T-helper 1 cell treated with Interleukin-12 subunit alpha and Interleukin-12 subunit beta and Interleukin-4 antibody, amounts not matched to agents 30 μg/mL and 1 μg/mL, for 36 hours (primary cell): ENCODE data around the gene PDLIM5.
"Not testable (repeated sequence)": the region's sequence is repeated elsewhere in the genome, so short reads cannot be mapped to it uniquely, and the experiment has no call there.

Experiments
- H3K27ac Mint-ChIP-seq: one replicate; pipeline ENCODE4 v1.8.0; 2021; ENCODE audit warnings: mild to moderate bottlenecking, mixed read lengths
- H3K27me3 Mint-ChIP-seq: one replicate; pipeline ENCODE4 v1.8.0; 2021; ENCODE audit warnings: low read depth, mixed read lengths
- H3K36me3 Mint-ChIP-seq: one replicate; pipeline ENCODE4 v1.8.0; 2021; ENCODE audit warnings: low read depth, mixed read lengths
- H3K4me1 Mint-ChIP-seq: one replicate; pipeline ENCODE4 v1.8.0; 2021; ENCODE audit warnings: low read depth, mixed read lengths
- H3K4me3 Mint-ChIP-seq: one replicate; pipeline ENCODE4 v1.8.0; 2021; ENCODE audit warnings: mild to moderate bottlenecking, moderate library complexity, mixed read lengths
- H3K9me3 Mint-ChIP-seq: one replicate; pipeline ENCODE4 v1.8.0; 2021; ENCODE audit warnings: mixed read lengths

The PDLIM5 gene

GRCh38 chr4:94508806-94509205, 57.1 kb downstream of the PDLIM5 start:
- Mint-ChIP-seq H3K4me1 (peaks cover 4% of the 10 kb centered on the region), H3K27me3 (no peaks in the 10 kb centered on the region), H3K4me3 (no peak overlapping the region), H3K9me3 (no peaks in the 10 kb centered on the region), H3K27ac (no peak overlapping the region), H3K36me3 (no peaks in the 10 kb centered on the region)

GRCh38 chr4:94511591-94511990, 59.8 kb downstream of the PDLIM5 start:
- Mint-ChIP-seq H3K36me3 (no peaks in the 10 kb centered on the region), H3K27ac (no peak overlapping the region), H3K27me3 (no peaks in the 10 kb centered on the region), H3K4me1 (peaks cover 4% of the 10 kb centered on the region), H3K9me3 (no peaks in the 10 kb centered on the region), H3K4me3 (no peak overlapping the region)

- not testable (repeated sequence) for H3K9me3 Mint-ChIP-seq, H3K27me3 Mint-ChIP-seq, H3K4me1 Mint-ChIP-seq, H3K36me3 Mint-ChIP-seq, H3K4me3 Mint-ChIP-seq, H3K27ac Mint-ChIP-seq
These were observed 61.8 kb downstream of the PDLIM5 start for GRCh38 chr4:94513532-94513931.

- no peaks in the 10 kb centered on the region for H3K9me3 Mint-ChIP-seq
- H3K27me3 Mint-ChIP-seq: no peaks in the 10 kb centered on the region
- no peaks in the 10 kb centered on the region for H3K36me3 Mint-ChIP-seq
- no peaks in the 10 kb centered on the region for H3K4me1 Mint-ChIP-seq
- H3K27ac Mint-ChIP-seq: no peak overlapping the region
- no peak overlapping the region for H3K4me3 Mint-ChIP-seq
These were observed 63.6 kb downstream of the PDLIM5 start for GRCh38 chr4:94515365-94515764.

- no peaks in the 10 kb centered on the region for H3K4me1 Mint-ChIP-seq
- no peak overlapping the region for H3K4me3 Mint-ChIP-seq
- H3K27ac Mint-ChIP-seq: no peak overlapping the region
- H3K9me3 Mint-ChIP-seq: no peaks in the 10 kb centered on the region
- H3K36me3 Mint-ChIP-seq: no peaks in the 10 kb centered on the region
- H3K27me3 Mint-ChIP-seq: no peaks in the 10 kb centered on the region
These were observed 64.3 kb downstream of the PDLIM5 start for GRCh38 chr4:94516067-94516466.

GRCh38 chr4:94516999-94517398, 65.3 kb downstream of the PDLIM5 start:
- no peaks in the 10 kb centered on the region for H3K27me3 Mint-ChIP-seq
- no peaks in the 10 kb centered on the region for H3K36me3 Mint-ChIP-seq
- H3K4me3 Mint-ChIP-seq: no peak overlapping the region
- H3K27ac Mint-ChIP-seq: no peak overlapping the region
- H3K4me1 Mint-ChIP-seq: no peaks in the 10 kb centered on the region
- no peaks in the 10 kb centered on the region for H3K9me3 Mint-ChIP-seq

GRCh38 chr4:94517492-94517891, 65.8 kb downstream of the PDLIM5 start:
- Mint-ChIP-seq H3K4me3 (no peak overlapping the region), H3K27me3 (no peaks in the 10 kb centered on the region), H3K4me1 (no peaks in the 10 kb centered on the region), H3K36me3 (no peaks in the 10 kb centered on the region), H3K27ac (no peak overlapping the region), H3K9me3 (no peaks in the 10 kb centered on the region)

- Mint-ChIP-seq H3K27me3 (no peaks in the 10 kb centered on the region), H3K9me3 (no peaks in the 10 kb centered on the region), H3K27ac (no peak overlapping the region), H3K4me1 (no peaks in the 10 kb centered on the region), H3K4me3 (no peak overlapping the region), H3K36me3 (no peaks in the 10 kb centered on the region)
These were observed 67.3 kb downstream of the PDLIM5 start for GRCh38 chr4:94519019-94519418.

- H3K36me3 Mint-ChIP-seq: no peaks in the 10 kb centered on the region
- no peaks in the 10 kb centered on the region for H3K4me1 Mint-ChIP-seq
- no peak overlapping the region for H3K27ac Mint-ChIP-seq
- H3K9me3 Mint-ChIP-seq: no peaks in the 10 kb centered on the region
- no peaks in the 10 kb centered on the region for H3K27me3 Mint-ChIP-seq
- H3K4me3 Mint-ChIP-seq: no peak overlapping the region
These were observed 68.4 kb downstream of the PDLIM5 start for GRCh38 chr4:94519925-94520789.

- Mint-ChIP-seq H3K4me1 (no peaks in the 10 kb centered on the region), H3K9me3 (no peaks in the 10 kb centered on the region), H3K36me3 (no peaks in the 10 kb centered on the region), H3K4me3 (no peak overlapping the region), H3K27me3 (no peaks in the 10 kb centered on the region), H3K27ac (no peak overlapping the region)
These were observed 71.4 kb downstream of the PDLIM5 start for GRCh38 chr4:94523033-94523580.

- no peaks in the 10 kb centered on the region for H3K4me1 Mint-ChIP-seq
- H3K9me3 Mint-ChIP-seq: no peaks in the 10 kb centered on the region
- H3K27ac Mint-ChIP-seq: no peak overlapping the region
- no peaks in the 10 kb centered on the region for H3K27me3 Mint-ChIP-seq
- H3K36me3 Mint-ChIP-seq: no peaks in the 10 kb centered on the region
- no peak overlapping the region for H3K4me3 Mint-ChIP-seq
These were observed 71.9 kb downstream of the PDLIM5 start for GRCh38 chr4:94523617-94524016.

- Mint-ChIP-seq H3K4me3 (no peak overlapping the region), H3K36me3 (no peaks in the 10 kb centered on the region), H3K27ac (no peak overlapping the region), H3K4me1 (no peaks in the 10 kb centered on the region), H3K27me3 (no peaks in the 10 kb centered on the region), H3K9me3 (no peaks in the 10 kb centered on the region)
These were observed 74.4 kb downstream of the PDLIM5 start for GRCh38 chr4:94525993-94526728.

- Mint-ChIP-seq H3K27ac (no peak overlapping the region), H3K36me3 (no peaks in the 10 kb centered on the region), H3K4me3 (no peak overlapping the region), H3K9me3 (no peaks in the 10 kb centered on the region), H3K27me3 (no peaks in the 10 kb centered on the region), H3K4me1 (no peaks in the 10 kb centered on the region)
These were observed 76.0 kb downstream of the PDLIM5 start for GRCh38 chr4:94527556-94528233.

GRCh38 chr4:94528792-94529451, 77.2 kb downstream of the PDLIM5 start:
- Mint-ChIP-seq H3K27me3 (no peaks in the 10 kb centered on the region), H3K4me3 (no peak overlapping the region), H3K27ac (no peak overlapping the region), H3K36me3 (no peaks in the 10 kb centered on the region), H3K9me3 (no peaks in the 10 kb centered on the region), H3K4me1 (no peaks in the 10 kb centered on the region)
